ENCODE data around the gene ABCB8. TPM values are rescaled to one million over a fixed set of nuclear protein-coding genes. Genes with fewer than 3 reads are reported as not detected.
A peak's percentile ranks its signal among the peaks of the same experiment; 100 is the strongest.

Gene ABCB8
- total and polyA plus RNA-seq, 9 of the 15 experiments (the other 6 are each of a cell fraction or from before 2014, with no cell fraction given), result 7.6 to 106 (median 36.3) TPM

- TF ChIP-seq ZNF318 (IDR thresholded peaks at IDR 0.05; ENCODE audit: borderline replicate concordance in 1 of 2, low read depth in 1 of 2), result no peak
- TF ChIP-seq CBFA2T2 (conservative IDR thresholded peaks at IDR 0.05), result no peak
- TF ChIP-seq CEBPZ (IDR thresholded peaks at IDR 0.05; ENCODE audit: borderline replicate concordance, low read depth, low read length), result no peak
- TF ChIP-seq ZNF311 (CRISPR knock-in tag; IDR thresholded peaks at IDR 0.05), result 0 out of 2 replicates have a peak, but pooled peaks have one; percentile 23
- TF ChIP-seq, protein P1, sequence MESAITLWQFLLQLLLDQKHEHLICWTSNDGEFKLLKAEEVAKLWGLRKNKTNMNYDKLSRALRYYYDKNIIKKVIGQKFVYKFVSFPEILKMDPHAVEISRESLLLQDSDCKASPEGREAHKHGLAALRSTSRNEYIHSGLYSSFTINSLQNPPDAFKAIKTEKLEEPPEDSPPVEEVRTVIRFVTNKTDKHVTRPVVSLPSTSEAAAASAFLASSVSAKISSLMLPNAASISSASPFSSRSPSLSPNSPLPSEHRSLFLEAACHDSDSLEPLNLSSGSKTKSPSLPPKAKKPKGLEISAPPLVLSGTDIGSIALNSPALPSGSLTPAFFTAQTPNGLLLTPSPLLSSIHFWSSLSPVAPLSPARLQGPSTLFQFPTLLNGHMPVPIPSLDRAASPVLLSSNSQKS (CRISPR knock-in tag; IDR thresholded peaks at IDR 0.05), result no peak
- TF ChIP-seq, protein P2, sequence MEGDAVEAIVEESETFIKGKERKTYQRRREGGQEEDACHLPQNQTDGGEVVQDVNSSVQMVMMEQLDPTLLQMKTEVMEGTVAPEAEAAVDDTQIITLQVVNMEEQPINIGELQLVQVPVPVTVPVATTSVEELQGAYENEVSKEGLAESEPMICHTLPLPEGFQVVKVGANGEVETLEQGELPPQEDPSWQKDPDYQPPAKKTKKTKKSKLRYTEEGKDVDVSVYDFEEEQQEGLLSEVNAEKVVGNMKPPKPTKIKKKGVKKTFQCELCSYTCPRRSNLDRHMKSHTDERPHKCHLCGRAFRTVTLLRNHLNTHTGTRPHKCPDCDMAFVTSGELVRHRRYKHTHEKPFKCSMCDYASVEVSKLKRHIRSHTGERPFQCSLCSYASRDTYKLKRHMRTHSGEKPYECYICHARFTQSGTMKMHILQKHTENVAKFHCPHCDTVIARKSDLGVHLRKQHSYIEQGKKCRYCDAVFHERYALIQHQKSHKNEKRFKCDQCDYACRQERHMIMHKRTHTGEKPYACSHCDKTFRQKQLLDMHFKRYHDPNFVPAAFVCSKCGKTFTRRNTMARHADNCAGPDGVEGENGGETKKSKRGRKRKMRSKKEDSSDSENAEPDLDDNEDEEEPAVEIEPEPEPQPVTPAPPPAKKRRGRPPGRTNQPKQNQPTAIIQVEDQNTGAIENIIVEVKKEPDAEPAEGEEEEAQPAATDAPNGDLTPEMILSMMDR (IDR thresholded peaks at IDR 0.05 in 2 of 3, conservative IDR thresholded peaks at IDR 0.05 in 1 of 3; ENCODE audit: insufficient read depth in 2 of 3, low read depth in 1 of 3, low read length in 3 of 3), result no peak
- peak in 1 of 2 experiments; percentile 83; a peak in 2 of 4 replicates for TF ChIP-seq HDAC1 (IDR thresholded peaks at IDR 0.05)
- TF ChIP-seq BDP1 (IDR thresholded peaks at IDR 0.05; ENCODE audit: insufficient read depth, insufficient read length), result no peak
- no peak; the same call in 1 of the 2 replicates for TF ChIP-seq FOXP1 (CRISPR knock-in tag; IDR thresholded peaks at IDR 0.05)
- no peak for TF ChIP-seq ZFP36 (IDR thresholded peaks at IDR 0.05; ENCODE audit: low read depth, low read length, partially characterized antibody)
Observed at GRCh38 chr7:151082141-151083070, 54.2 kb downstream of the ABCB8 start (continued).

All from K562 (cell line).